OCI-LY7 (cell line): ENCODE data around the gene HSD11B1L. TPM values are rescaled to one million over a fixed set of nuclear protein-coding genes. Genes with fewer than 3 reads are reported as not detected.

ENCODE experiments used
- BruUV-seq: library from RNA; stranded (reverse); fragments of 400-500 nt; replicated peaks from 2 replicates; lab custom pipeline; 2021; lab: Mats Ljungman, UMichigan
- CTCF ChIA-PET: fragments of 300-600 bp; sonication (Branson Sonifier 250); formaldehyde crosslinking; loops from one replicate; lab custom pipeline; 2022; ENCODE audit warnings: antibody characterized with exemption; ENCODE audit not compliant: unreplicated experiment; lab: Charles Lee
- POLR2A ChIA-PET: fragments of 300-600 bp; sonication (Branson Sonifier 250); formaldehyde crosslinking; loops from one replicate; lab custom pipeline; 2022; ENCODE audit warnings: antibody characterized with exemption; lab: Charles Lee
- DNase-seq: peaks from one replicate; pipeline ENCODE4 v3.0.0-alpha.2; 2015; ENCODE audit warnings: low spot score
- H2AFZ ChIP-seq: fragments of 200-600 bp; sonication (generic), shearing (Covaris generic); 2 replicates; pipeline ENCODE4 v1.6.1; 2014; ENCODE audit warnings: mild to moderate bottlenecking, antibody characterized with exemption, low read length, moderate library complexity
- H3K27ac ChIP-seq: fragments of 200-600 bp; sonication (generic); 2 replicates; pipeline ENCODE4 v1.5.1; 2014; ENCODE audit warnings: mixed run types, low read depth, mild to moderate bottlenecking, moderate library complexity, low read length, inconsistent platforms; ENCODE audit not compliant: poor library complexity, severe bottlenecking
- H3K36me3 ChIP-seq: fragments of 200-600 bp; sonication (generic); 2 replicates; pipeline ENCODE4 v1.6.1; 2014; ENCODE audit warnings: mild to moderate bottlenecking, antibody characterized with exemption, low read length, moderate library complexity, mixed read lengths; ENCODE audit not compliant: insufficient read depth
- H3K4me1 ChIP-seq: fragments of 200-600 bp; sonication (generic); 2 replicates; pipeline ENCODE4 v1.5.1; 2014; ENCODE audit warnings: mild to moderate bottlenecking, low read length; ENCODE audit not compliant: insufficient read depth, poor library complexity, severe bottlenecking
- H3K4me2 ChIP-seq: fragments of 200-600 bp; sonication (generic); 2 replicates; pipeline ENCODE4 v1.6.1; 2014; ENCODE audit warnings: mild to moderate bottlenecking, low read length
- H3K4me3 ChIP-seq: fragments of 200-600 bp; sonication (generic); 2 replicates; pipeline ENCODE4 v1.5.1; 2014; ENCODE audit warnings: mild to moderate bottlenecking, low read depth, low read length; ENCODE audit not compliant: poor library complexity, severe bottlenecking
- H3K79me2 ChIP-seq: fragments of 200-600 bp; sonication (generic); 2 replicates; pipeline ENCODE4 v1.6.1; 2016; ENCODE audit warnings: low read depth, mild to moderate bottlenecking, low read length, moderate library complexity, mixed read lengths; ENCODE audit not compliant: insufficient read depth
- H3K9me2 ChIP-seq: fragments of 200-600 bp; sonication (generic); 2 replicates; pipeline ENCODE4 v1.6.1; 2016; ENCODE audit warnings: mild to moderate bottlenecking, low read length, mixed read lengths; ENCODE audit not compliant: insufficient read depth
- H3K9me3 ChIP-seq: fragments of 200-600 bp; sonication (generic); 2 replicates; pipeline ENCODE4 v1.6.1; 2014; ENCODE audit warnings: mild to moderate bottlenecking, mixed run types, low read length, mixed read lengths
- H4K20me1 ChIP-seq: fragments of 200-600 bp; sonication (generic); 2 replicates; pipeline ENCODE4 v1.6.1; 2014; ENCODE audit warnings: mild to moderate bottlenecking, antibody characterized with exemption, low read length, moderate library complexity, mixed read lengths; ENCODE audit not compliant: insufficient read depth
- CTCF ChIP-seq: fragments of 200-600 bp; sonication (generic); conservative IDR thresholded peaks from 2 replicates; pipeline ENCODE4 v1.5.1; 2014; ENCODE audit warnings: mild to moderate bottlenecking, antibody characterized with exemption, low read length, moderate library complexity, mixed read lengths
- EZH2phosphoT487 ChIP-seq: fragments of 200-600 bp; sonication (generic); IDR thresholded peaks from 2 replicates; pipeline ENCODE4 v1.6.1; 2018; ENCODE audit warnings: low read depth, borderline replicate concordance, mild to moderate bottlenecking, mixed run types, antibody characterized with exemption, low read length, moderate library complexity, mixed read lengths
- intact Hi-C: fragments of 100-400 bp; cut with micrococcal nuclease; formaldehyde crosslinking; loops from one replicate; pipeline ENCODE4 v1.10.0; 2022; ENCODE audit not compliant: unreplicated experiment
- total RNA-seq, 2 experiments: library from RNA; depleted of rRNA in 1 of 2; stranded (reverse); fragments of >200 nt in 1 of 2; shearing (Covaris generic) in 1 of 2; gene quantifications; 2 replicates each; pipeline ENCODE4 v1.2.3, GENCODE V29; 2014 to 2022

The HSD11B1L gene
- total RNA-seq, 2 experiments from 2014 or later, result 4.6 to 4.9 TPM

DNA sequence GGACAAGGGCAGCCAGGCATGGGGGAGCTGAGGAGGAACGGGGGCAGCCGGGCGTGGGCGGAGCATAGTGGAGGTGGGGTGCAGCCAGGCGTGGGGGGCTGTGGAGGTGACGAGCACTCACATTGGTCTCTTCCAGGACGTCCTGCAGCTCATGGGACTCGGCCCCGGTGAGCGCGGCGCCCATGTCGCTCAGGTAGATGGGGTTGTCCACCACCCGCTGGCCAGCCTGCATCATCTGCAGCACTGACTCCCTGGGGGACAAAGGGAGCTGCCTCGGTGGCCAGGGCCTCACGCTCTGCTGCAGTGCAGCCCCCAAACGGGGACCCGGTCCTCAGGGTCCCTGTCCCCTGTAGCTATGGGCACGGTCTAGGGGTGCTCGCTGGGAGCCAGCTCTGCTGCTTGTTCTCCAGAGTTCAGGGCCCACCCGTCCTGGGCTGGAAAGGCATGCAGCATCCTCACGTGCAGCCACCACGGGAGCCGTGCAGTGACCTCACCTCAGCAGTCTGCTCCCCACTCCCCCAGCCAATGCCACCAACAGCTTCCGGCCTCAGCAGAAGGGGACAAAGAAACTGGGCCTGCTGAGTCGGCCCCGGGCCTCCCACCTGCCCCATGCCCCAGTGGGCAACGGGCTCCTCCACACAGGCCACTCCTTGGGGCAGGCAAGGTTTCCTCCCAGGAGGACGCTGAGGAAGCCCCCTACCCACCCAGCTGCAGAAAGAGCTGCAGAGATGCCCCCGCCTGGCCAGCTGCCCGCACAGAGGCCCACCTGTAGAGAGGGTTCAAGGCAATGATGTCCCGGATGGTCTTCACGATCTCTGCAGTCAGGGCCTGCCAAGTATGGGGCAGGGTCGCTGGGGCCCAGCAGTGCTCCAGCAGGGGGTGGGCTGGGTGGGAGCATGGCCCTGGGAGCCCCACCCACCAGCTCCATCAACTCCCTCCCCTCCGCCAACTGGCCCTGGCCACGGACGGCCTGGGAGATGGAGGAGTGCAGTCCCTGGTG lies 27.0 kb downstream of the HSD11B1L start:
- Histone ChIP-seq H3K36me3 (peaks cover 97% of the 10 kb centered on the region), H4K20me1 (no peaks in the 10 kb centered on the region), H3K9me3 (no peaks in the 10 kb centered on the region), H3K9me2 (no peaks in the 10 kb centered on the region), H3K4me3 (no peak overlapping the region), H3K4me2 (no peak overlapping the region), H2AFZ (no peak overlapping the region), H3K79me2 (no peaks in the 10 kb centered on the region), H3K27ac (no peak overlapping the region), H3K4me1 (no peaks in the 10 kb centered on the region)
- intact Hi-C loops, result no loop called here
- TF ChIP-seq EZH2phosphoT487 (no peak), CTCF (no peak)
- DNase-seq, result no peak
- CTCF ChIA-PET, result no interaction called here
- BruUV-seq, result no TSS peak
- POLR2A ChIA-PET, result no interaction called here

- Histone ChIP-seq H3K4me3 (no peak overlapping the region), H3K36me3 (peaks cover 92% of the 10 kb centered on the region), H3K9me3 (no peaks in the 10 kb centered on the region), H4K20me1 (no peaks in the 10 kb centered on the region), H2AFZ (no peak overlapping the region), H3K79me2 (peaks cover 25% of the 10 kb centered on the region), H3K4me1 (no peaks in the 10 kb centered on the region), H3K9me2 (no peaks in the 10 kb centered on the region), H3K27ac (no peak overlapping the region), H3K4me2 (no peak overlapping the region)
- ChIA-PET POLR2A (no interaction called here), CTCF (no interaction called here)
- DNase-seq, result no peak
- intact Hi-C loops, result no loop called here
- BruUV-seq, result no TSS peak
- no peak for TF ChIP-seq CTCF
- no peak for TF ChIP-seq EZH2phosphoT487
Observed at GRCh38 chr19:5711025-5711424, 30.2 kb downstream of the HSD11B1L start.

DNA sequence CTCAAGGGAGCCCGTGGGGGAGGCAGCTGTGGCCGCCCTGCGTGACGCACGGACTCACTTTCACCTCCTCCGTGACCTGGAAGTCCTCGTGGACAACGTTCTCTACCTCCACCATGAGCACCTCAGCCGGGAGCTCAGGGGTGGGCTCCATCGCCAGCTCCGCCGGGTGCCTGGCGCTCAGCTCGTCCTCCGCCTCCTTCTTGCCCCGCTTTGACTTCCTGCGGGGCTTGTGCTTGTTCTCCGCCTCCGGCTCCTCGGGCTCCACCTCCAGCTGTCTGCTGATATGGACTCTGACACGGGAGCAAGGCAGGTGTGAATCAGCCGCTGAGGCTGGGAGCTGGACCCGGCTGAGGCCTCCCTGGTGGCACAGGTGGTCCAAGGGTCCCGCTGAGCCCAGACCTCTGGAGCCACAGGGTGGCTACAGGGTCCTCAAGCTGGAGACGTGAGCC lies 30.9 kb downstream of the HSD11B1L start:
- Histone ChIP-seq H3K36me3 (peaks cover 91% of the 10 kb centered on the region), H3K4me1 (no peaks in the 10 kb centered on the region), H3K9me2 (no peaks in the 10 kb centered on the region), H4K20me1 (no peaks in the 10 kb centered on the region), H3K27ac (no peak overlapping the region), H2AFZ (no peak overlapping the region), H3K9me3 (no peaks in the 10 kb centered on the region), H3K4me3 (no peak overlapping the region), H3K79me2 (peaks cover 32% of the 10 kb centered on the region), H3K4me2 (no peak overlapping the region)
- ChIA-PET CTCF (no interaction called here), POLR2A (no interaction called here)
- intact Hi-C loops, result no loop called here
- DNase-seq, result no peak
- BruUV-seq, result no TSS peak
- TF ChIP-seq EZH2phosphoT487 (no peak), CTCF (no peak)
